Measurements from ENCODE around the gene MADCAM1.

MADCAM1 gene

DNA sequence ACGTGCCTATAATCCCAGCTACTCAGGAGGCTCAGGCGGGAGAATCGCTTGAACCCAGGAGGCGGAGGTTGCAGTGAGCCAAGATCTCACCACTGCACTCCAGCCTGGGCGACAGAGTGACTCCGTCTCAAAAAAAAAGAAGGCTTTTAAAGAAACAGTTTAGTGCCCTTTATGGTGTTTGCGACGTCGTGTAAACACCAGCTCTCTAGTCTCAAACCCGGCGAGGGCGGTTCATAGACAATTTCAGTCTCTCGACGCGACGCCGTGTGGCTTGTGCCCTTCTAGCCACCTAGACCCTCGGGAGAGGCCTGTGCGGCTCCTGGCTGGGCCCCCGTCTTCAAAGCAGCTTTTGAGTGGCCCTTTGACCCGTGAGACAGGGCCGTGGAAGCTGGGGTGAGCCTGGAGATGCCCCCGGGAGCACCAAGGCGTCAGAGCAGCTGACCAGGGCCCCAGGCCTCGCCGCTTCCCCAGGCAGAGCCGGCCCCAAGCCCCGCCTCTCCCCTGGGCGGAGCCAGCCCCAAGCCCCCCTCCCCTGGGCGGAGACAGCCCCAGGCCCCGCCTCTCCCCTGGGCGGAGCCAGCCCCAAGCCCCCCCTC lies 5.0 kb upstream of the MADCAM1 start (continued):
- TF ChIP-seq ZNF565 (CRISPR knock-in tag; conservative IDR thresholded peaks at IDR 0.05; ENCODE audit: low read depth): no peak

DNA sequence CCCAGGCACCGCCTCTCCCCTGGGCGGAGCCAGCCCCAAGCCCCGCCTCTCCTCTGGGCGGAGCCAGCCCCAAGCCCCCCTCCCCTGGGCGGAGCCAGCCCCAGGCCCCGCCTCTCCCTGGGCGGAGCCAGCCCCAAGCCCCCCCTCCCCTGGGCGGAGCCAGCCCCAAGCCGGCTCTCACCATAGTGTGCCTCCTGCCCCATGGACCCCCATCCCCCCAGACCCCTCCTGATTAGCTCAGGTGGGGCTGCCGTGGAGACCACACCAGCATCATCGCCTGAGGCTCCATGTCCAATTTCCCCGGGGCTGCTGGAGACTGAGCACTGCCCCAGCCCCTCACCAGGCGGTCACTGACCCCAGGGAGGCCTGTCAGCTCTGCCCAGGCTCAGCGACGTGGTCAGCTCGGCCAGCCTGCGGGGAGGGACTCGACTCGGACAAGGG lies 4.2 kb upstream of the MADCAM1 start:
- no peak for TF ChIP-seq ZNF8 (CRISPR knock-in tag; IDR thresholded peaks at IDR 0.05)
- no peak for TF ChIP-seq ZC3H10 (CRISPR knock-in tag; IDR thresholded peaks at IDR 0.05)
- no peak for TF ChIP-seq ZNF565 (CRISPR knock-in tag; conservative IDR thresholded peaks at IDR 0.05; ENCODE audit: low read depth)
- TF ChIP-seq CREB5 (CRISPR knock-in tag; IDR thresholded peaks at IDR 0.05; ENCODE audit: low read depth): no peak
- TF ChIP-seq ESRRG (CRISPR knock-in tag; IDR thresholded peaks at IDR 0.05): no peak
- no peak for ATAC-seq

DNA sequence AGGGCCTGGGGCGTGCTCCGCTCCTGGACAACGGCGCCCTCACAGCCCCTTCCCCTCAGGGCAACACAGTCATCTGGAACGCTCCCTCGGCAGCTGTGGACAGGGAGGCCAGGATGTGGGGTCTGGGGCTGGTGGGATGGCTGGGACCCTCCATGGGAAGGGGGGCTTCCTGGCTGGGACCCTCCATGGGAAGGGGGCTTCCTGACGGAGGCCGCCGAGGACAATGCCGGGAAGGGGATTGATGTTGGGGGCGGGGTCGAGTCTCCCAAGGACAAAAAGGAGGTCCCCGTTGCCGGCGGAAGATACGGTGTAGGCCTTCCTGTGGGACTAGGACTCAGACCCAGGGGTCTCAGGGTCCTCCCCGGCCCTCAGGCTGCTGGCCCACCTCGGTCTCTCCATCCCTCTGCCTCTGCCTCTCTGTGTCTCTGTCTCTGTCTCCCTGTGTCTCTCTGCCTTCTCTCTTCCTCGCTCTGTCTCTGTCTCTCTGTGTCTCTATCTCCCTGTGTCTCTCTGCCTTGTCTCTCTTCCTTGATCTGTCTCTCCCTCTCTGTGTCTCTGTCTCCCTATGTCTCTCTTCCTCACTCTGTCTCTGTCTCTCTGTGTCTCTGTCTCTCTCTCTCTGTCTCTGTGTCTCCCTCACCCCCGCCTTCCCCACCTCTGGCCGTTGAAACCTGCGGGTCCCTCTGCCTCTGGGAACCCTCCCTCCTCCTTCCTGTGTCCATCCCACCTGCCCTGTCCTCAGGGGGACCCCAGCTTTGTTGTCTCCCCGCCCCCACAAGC lies 2.7 kb upstream of the MADCAM1 start:
- no peak for ATAC-seq
- TF ChIP-seq BACH2 (CRISPR knock-in tag; IDR thresholded peaks at IDR 0.05; ENCODE audit: borderline replicate concordance) (no peak), PPARA (CRISPR knock-in tag; IDR thresholded peaks at IDR 0.05; ENCODE audit: borderline replicate concordance) (no peak), RARB (CRISPR knock-in tag; IDR thresholded peaks at IDR 0.05) (no peak), TCF4 (CRISPR knock-in tag; IDR thresholded peaks at IDR 0.05; ENCODE audit: borderline replicate concordance) (no peak), ISL1 (CRISPR knock-in tag; IDR thresholded peaks at IDR 0.05) (no peak), CSRNP3 (CRISPR knock-in tag; IDR thresholded peaks at IDR 0.05) (no peak), ZC3H10 (CRISPR knock-in tag; IDR thresholded peaks at IDR 0.05) (no peak), POU6F1 (CRISPR knock-in tag; IDR thresholded peaks at IDR 0.05; ENCODE audit: borderline replicate concordance, low read depth) (no peak), ZFP30 (CRISPR knock-in tag; IDR thresholded peaks at IDR 0.05) (no peak), GLIS3 (CRISPR knock-in tag; IDR thresholded peaks at IDR 0.05) (no peak), ZFP3 (CRISPR knock-in tag; IDR thresholded peaks at IDR 0.05) (no peak), PATZ1 (CRISPR knock-in tag; IDR thresholded peaks at IDR 0.05; ENCODE audit: borderline replicate concordance) (no peak), ZNF565 (CRISPR knock-in tag; conservative IDR thresholded peaks at IDR 0.05; ENCODE audit: low read depth) (no peak), ZNF70 (CRISPR knock-in tag; IDR thresholded peaks at IDR 0.05) (no peak), CSDC2 (CRISPR knock-in tag; IDR thresholded peaks at IDR 0.05) (no peak), ZNF8 (CRISPR knock-in tag; IDR thresholded peaks at IDR 0.05) (no peak), CREB5 (CRISPR knock-in tag; IDR thresholded peaks at IDR 0.05; ENCODE audit: low read depth) (no peak), OSR1 (CRISPR knock-in tag; IDR thresholded peaks at IDR 0.05) (no peak)
- TF ChIP-seq, protein P1, sequence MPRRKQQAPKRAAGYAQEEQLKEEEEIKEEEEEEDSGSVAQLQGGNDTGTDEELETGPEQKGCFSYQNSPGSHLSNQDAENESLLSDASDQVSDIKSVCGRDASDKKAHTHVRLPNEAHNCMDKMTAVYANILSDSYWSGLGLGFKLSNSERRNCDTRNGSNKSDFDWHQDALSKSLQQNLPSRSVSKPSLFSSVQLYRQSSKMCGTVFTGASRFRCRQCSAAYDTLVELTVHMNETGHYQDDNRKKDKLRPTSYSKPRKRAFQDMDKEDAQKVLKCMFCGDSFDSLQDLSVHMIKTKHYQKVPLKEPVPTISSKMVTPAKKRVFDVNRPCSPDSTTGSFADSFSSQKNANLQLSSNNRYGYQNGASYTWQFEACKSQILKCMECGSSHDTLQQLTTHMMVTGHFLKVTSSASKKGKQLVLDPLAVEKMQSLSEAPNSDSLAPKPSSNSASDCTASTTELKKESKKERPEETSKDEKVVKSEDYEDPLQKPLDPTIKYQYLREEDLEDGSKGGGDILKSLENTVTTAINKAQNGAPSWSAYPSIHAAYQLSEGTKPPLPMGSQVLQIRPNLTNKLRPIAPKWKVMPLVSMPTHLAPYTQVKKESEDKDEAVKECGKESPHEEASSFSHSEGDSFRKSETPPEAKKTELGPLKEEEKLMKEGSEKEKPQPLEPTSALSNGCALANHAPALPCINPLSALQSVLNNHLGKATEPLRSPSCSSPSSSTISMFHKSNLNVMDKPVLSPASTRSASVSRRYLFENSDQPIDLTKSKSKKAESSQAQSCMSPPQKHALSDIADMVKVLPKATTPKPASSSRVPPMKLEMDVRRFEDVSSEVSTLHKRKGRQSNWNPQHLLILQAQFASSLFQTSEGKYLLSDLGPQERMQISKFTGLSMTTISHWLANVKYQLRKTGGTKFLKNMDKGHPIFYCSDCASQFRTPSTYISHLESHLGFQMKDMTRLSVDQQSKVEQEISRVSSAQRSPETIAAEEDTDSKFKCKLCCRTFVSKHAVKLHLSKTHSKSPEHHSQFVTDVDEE (CRISPR knock-in tag; IDR thresholded peaks at IDR 0.05): no peak
